Measurements from ENCODE around the gene PDCD4.

DNA sequence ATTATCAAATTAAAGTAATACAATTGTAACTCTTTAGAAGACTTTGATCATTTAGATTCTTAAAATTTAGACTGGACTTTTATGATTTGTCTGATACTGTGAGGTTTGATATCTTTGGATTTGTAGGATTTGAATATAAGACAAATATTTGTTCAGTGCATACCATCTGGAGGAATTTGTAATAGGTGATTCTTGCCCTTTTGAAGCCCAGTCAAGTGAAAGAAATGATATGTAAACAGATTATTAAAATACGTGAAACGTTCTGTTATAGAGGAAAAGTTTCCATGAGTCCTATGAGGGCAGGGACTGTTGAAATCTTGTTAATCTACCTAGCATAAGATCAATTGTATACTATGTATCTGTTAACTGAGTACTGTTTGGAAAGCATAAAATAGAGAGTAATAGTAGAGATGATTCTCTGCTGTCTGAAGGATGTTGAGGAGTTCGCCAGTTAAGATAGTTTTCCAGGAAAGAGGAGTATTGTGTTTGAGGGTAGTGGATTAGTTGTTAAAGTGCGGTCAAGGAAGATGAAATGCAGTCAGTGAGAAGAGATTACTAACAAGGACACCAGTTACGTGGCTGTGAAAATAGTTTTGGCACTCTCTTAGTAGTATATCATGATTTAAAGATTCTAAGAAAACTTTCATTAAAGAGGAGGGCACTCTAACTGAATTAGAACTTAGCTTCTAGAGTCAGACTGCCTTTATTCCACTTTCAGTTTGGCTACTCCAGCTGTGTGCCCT, 14.4 kb downstream of the PDCD4 start:
- TF ChIP-seq POLR2AphosphoS5 (IDR thresholded peaks at IDR 0.05; ENCODE audit: low read depth, low read length) (no peak), EZH2phosphoT487 (IDR thresholded peaks at IDR 0.05; ENCODE audit: borderline replicate concordance, low read depth) (no peak), JUND (IDR thresholded peaks at IDR 0.05) (no peak), EP300 (IDR thresholded peaks at IDR 0.05; ENCODE audit: borderline replicate concordance in 1 of 2, low read depth in 1 of 2, low read length in 1 of 2) (no peak), SMC3 (IDR thresholded peaks at IDR 0.05; ENCODE audit: low read depth, low read length) (no peak)
- TF ChIP-seq, protein P1, sequence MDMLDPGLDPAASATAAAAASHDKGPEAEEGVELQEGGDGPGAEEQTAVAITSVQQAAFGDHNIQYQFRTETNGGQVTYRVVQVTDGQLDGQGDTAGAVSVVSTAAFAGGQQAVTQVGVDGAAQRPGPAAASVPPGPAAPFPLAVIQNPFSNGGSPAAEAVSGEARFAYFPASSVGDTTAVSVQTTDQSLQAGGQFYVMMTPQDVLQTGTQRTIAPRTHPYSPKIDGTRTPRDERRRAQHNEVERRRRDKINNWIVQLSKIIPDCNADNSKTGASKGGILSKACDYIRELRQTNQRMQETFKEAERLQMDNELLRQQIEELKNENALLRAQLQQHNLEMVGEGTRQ (IDR thresholded peaks at IDR 0.05; ENCODE audit: borderline replicate concordance, low read depth, low read length) = no peak
- TF ChIP-seq, protein P2, sequence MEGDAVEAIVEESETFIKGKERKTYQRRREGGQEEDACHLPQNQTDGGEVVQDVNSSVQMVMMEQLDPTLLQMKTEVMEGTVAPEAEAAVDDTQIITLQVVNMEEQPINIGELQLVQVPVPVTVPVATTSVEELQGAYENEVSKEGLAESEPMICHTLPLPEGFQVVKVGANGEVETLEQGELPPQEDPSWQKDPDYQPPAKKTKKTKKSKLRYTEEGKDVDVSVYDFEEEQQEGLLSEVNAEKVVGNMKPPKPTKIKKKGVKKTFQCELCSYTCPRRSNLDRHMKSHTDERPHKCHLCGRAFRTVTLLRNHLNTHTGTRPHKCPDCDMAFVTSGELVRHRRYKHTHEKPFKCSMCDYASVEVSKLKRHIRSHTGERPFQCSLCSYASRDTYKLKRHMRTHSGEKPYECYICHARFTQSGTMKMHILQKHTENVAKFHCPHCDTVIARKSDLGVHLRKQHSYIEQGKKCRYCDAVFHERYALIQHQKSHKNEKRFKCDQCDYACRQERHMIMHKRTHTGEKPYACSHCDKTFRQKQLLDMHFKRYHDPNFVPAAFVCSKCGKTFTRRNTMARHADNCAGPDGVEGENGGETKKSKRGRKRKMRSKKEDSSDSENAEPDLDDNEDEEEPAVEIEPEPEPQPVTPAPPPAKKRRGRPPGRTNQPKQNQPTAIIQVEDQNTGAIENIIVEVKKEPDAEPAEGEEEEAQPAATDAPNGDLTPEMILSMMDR (IDR thresholded peaks at IDR 0.05) = no peak
- TF ChIP-seq, protein P3, sequence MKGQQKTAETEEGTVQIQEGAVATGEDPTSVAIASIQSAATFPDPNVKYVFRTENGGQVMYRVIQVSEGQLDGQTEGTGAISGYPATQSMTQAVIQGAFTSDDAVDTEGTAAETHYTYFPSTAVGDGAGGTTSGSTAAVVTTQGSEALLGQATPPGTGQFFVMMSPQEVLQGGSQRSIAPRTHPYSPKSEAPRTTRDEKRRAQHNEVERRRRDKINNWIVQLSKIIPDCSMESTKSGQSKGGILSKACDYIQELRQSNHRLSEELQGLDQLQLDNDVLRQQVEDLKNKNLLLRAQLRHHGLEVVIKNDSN (IDR thresholded peaks at IDR 0.05; ENCODE audit: borderline replicate concordance, low read depth) = no peak
- TF ChIP-seq, protein P4, sequence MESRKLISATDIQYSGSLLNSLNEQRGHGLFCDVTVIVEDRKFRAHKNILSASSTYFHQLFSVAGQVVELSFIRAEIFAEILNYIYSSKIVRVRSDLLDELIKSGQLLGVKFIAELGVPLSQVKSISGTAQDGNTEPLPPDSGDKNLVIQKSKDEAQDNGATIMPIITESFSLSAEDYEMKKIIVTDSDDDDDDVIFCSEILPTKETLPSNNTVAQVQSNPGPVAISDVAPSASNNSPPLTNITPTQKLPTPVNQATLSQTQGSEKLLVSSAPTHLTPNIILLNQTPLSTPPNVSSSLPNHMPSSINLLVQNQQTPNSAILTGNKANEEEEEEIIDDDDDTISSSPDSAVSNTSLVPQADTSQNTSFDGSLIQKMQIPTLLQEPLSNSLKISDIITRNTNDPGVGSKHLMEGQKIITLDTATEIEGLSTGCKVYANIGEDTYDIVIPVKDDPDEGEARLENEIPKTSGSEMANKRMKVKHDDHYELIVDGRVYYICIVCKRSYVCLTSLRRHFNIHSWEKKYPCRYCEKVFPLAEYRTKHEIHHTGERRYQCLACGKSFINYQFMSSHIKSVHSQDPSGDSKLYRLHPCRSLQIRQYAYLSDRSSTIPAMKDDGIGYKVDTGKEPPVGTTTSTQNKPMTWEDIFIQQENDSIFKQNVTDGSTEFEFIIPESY (IDR thresholded peaks at IDR 0.05; ENCODE audit: borderline replicate concordance, low read depth) = no peak
- TF ChIP-seq, protein P5, sequence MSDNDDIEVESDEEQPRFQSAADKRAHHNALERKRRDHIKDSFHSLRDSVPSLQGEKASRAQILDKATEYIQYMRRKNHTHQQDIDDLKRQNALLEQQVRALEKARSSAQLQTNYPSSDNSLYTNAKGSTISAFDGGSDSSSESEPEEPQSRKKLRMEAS (IDR thresholded peaks at IDR 0.05; ENCODE audit: low read depth) = no peak
- TF ChIP-seq, protein P6, sequence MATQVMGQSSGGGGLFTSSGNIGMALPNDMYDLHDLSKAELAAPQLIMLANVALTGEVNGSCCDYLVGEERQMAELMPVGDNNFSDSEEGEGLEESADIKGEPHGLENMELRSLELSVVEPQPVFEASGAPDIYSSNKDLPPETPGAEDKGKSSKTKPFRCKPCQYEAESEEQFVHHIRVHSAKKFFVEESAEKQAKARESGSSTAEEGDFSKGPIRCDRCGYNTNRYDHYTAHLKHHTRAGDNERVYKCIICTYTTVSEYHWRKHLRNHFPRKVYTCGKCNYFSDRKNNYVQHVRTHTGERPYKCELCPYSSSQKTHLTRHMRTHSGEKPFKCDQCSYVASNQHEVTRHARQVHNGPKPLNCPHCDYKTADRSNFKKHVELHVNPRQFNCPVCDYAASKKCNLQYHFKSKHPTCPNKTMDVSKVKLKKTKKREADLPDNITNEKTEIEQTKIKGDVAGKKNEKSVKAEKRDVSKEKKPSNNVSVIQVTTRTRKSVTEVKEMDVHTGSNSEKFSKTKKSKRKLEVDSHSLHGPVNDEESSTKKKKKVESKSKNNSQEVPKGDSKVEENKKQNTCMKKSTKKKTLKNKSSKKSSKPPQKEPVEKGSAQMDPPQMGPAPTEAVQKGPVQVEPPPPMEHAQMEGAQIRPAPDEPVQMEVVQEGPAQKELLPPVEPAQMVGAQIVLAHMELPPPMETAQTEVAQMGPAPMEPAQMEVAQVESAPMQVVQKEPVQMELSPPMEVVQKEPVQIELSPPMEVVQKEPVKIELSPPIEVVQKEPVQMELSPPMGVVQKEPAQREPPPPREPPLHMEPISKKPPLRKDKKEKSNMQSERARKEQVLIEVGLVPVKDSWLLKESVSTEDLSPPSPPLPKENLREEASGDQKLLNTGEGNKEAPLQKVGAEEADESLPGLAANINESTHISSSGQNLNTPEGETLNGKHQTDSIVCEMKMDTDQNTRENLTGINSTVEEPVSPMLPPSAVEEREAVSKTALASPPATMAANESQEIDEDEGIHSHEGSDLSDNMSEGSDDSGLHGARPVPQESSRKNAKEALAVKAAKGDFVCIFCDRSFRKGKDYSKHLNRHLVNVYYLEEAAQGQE (IDR thresholded peaks at IDR 0.05; ENCODE audit: low read depth, low read length) = no peak

All from SK-N-SH (cell line).